IPS DF 6.9 (cell line): ENCODE data around the gene CEP170B.
"Not testable (repeated sequence)": the region's sequence is repeated elsewhere in the genome, so short reads cannot be mapped to it uniquely, and the experiment has no call there.

Experiments
- DNase-seq: peaks from one replicate; pipeline ENCODE4 v3.0.0-alpha.2; 2013; ENCODE audit warnings: low read depth, low spot score
- H3K27ac ChIP-seq: one replicate; pipeline ENCODE4 v1.5.1; 2013; ENCODE audit warnings: low read length, control low read depth
- H3K27me3 ChIP-seq: 2 replicates; pipeline ENCODE4 v1.6.1; 2013; ENCODE audit warnings: mild to moderate bottlenecking, low read length; ENCODE audit not compliant: control insufficient read depth, insufficient read depth
- H3K36me3 ChIP-seq: 2 replicates; pipeline ENCODE4 v1.6.1; 2013; ENCODE audit warnings: low read length; ENCODE audit not compliant: control insufficient read depth, insufficient read depth
- H3K4me1 ChIP-seq: 2 replicates; pipeline ENCODE4 v1.6.1; 2013; ENCODE audit warnings: low read length; ENCODE audit not compliant: control insufficient read depth, insufficient read depth
- H3K4me3 ChIP-seq: 2 replicates; pipeline ENCODE4 v1.5.1; 2013; ENCODE audit warnings: mild to moderate bottlenecking, low read length
- H3K9me3 ChIP-seq: 2 replicates; pipeline ENCODE4 v1.6.1; 2013; ENCODE audit warnings: low read length, inconsistent platforms; ENCODE audit not compliant: control insufficient read depth, insufficient read depth
- WGBS: extraction: QIAGEN DNeasy Blood & Tissue Kit; methylation state at CpG from one replicate; pipeline ENCODE4 v1.1.7; 2013; ENCODE audit warnings: mixed read lengths, missing lambda C conversion rate; ENCODE audit not compliant: insufficient read length, insufficient coverage; 5-methylcytosine and 5-hydroxymethylcytosine counted together

CEP170B gene

DNA sequence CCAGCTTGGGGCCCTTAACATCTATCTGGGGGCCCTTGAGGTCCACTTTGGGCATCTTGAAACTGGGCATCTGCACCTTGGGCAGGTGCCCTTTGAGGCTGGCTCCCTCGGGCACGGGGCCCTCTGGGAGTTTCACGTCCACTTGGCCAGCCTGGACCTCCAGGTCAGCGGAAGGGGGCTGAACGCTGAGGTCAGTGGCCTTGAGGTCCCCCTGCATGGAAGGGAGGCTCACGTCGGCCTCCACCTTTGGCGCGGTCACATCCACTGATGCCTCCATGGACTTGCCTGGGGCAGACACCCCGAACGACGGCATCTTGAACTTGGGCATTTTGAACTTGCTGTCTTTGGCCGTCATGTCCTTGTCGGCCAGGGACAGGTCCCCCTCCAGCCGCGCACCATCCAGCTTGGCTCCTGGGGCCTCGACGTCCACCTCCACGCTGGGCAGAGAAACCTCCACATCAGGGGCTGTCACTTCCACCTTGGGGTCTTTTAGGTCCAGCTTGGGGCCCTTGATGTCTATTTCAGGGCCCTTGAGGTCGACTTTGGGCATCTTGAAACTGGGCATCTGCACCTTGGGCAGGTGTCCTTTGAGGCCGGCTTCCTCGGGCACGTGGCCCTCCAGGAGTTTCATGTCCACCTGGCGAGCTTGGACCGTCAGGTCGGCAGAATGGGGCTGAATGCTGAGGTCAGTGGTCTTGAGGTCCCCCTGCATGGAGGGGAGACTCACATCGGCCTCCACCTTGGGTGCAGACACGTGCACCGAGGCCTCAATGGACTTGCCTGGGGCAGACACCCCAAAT is 78.3 kb downstream of the CEP170B start:
- not testable (repeated sequence) for H3K36me3 ChIP-seq, H3K4me1 ChIP-seq, H3K27ac ChIP-seq, H3K9me3 ChIP-seq, DNase-seq, H3K4me3 ChIP-seq, H3K27me3 ChIP-seq
- no CpG with 5 or more reads among the region's 29 CpGs for WGBS

GRCh38 chr14:104944016-104944308 is 78.9 kb downstream of the CEP170B start:
- H3K4me1 ChIP-seq, H3K27ac ChIP-seq, DNase-seq, H3K36me3 ChIP-seq, H3K27me3 ChIP-seq, H3K9me3 ChIP-seq, H3K4me3 ChIP-seq: not testable (repeated sequence)
- no CpG with 5 or more reads among the region's 6 CpGs for WGBS

DNA sequence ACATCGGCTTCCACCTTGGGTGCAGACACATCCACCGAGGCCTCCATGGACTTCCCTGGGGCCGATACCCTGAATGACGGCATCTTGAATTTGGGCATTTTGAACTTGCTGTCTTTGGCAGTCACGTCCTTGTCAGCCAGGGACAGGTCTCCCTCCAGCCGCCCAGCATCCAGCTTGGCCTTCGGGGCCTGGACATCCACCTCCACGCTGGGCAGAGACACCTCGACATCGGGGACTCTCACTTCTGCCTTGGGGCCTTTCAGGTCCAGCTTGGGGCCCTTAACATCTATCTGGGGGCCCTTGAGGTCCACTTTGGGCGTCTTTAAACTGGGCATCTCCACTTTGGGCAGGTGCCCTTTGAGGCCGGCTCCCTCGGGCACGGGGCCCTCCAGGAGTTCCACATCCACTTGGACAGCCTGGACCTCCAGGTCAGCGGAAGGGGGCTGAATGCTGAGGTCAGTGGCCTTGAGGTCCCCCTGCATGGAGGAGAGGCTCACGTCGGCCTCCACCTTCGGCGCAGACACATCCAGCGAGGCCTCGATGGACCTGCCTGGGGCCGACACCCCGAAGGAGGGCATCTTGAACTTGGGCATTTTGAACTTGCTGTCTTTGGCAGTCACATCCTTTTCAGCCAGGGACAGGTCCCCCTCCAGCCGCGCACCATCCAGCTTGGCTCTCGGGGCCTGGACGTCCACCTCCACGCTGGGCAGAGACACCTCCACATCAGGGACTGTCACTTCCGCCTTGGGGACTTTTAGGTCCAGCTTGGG is 79.6 kb downstream of the CEP170B start:
- H3K27ac ChIP-seq, H3K36me3 ChIP-seq, H3K27me3 ChIP-seq, DNase-seq, H3K4me1 ChIP-seq, H3K4me3 ChIP-seq, H3K9me3 ChIP-seq: not testable (repeated sequence)
- WGBS = no CpG with 5 or more reads among the region's 29 CpGs

DNA sequence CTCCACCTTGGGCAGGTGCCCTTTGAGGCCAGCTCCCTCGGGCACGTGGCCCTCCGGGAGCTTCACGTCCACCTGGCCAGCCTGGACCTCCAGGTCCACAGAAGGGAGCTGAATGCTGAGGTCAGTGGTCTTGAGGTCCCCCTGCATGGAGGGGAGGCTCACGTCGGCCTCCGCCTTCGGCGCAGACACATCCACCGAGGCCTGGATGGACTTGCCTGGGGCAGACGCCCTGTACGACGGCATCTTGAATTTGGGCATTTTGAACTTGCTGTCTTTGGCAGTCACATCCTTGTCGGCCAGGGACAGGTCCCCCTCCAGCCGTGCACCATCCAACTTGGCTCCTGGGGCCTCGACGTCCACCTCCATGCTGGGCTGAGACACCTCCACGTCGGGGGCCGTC is 80.2 kb downstream of the CEP170B start:
- not testable (repeated sequence) for H3K9me3 ChIP-seq, H3K36me3 ChIP-seq, H3K4me1 ChIP-seq, H3K27ac ChIP-seq, H3K27me3 ChIP-seq, DNase-seq, H3K4me3 ChIP-seq
- no CpG with 5 or more reads among the region's 20 CpGs for WGBS
